Measurements from ENCODE around the gene IL13RA1. TPM values are rescaled to one million over a fixed set of nuclear protein-coding genes. Genes with fewer than 3 reads are reported as not detected.

Gene IL13RA1
- total RNA-seq, 1 experiment from 2014 or later, result 7.2 TPM

GRCh38 chrX:118723376-118723775, 4.0 kb upstream of the IL13RA1 start:
- ChIA-PET CTCF (no interaction called here), POLR2A (ENCODE audit: low non-redundant PET) (no interaction called here)
- no peak overlapping the region for H3K4me3 ChIP-seq (ENCODE audit: low read depth, low read length, poor library complexity, severe bottlenecking)
- H3K9me3 ChIP-seq (ENCODE audit: low read depth, low read length, poor library complexity, severe bottlenecking), result no peaks in the 10 kb centered on the region
- H3K36me3 ChIP-seq (ENCODE audit: insufficient read depth, low read length, poor library complexity, severe bottlenecking), result no peaks in the 10 kb centered on the region
- intact Hi-C loops (cut with micrococcal nuclease; ENCODE audit: unreplicated experiment), result no loop called here
- H3K27ac ChIP-seq (ENCODE audit: low read depth, low read length, poor library complexity, severe bottlenecking), result no peak overlapping the region
- TF ChIP-seq EZH2 (IDR thresholded peaks at IDR 0.05; ENCODE audit: borderline replicate concordance, low read depth, low read length, poor library complexity, severe bottlenecking) (no peak), CTCF (conservative IDR thresholded peaks at IDR 0.05; ENCODE audit: low read depth, low read length) (no peak)
- H3K27me3 ChIP-seq (replicated peaks; ENCODE audit: insufficient read depth, low read depth, low read length, poor library complexity), result no peaks in the 10 kb centered on the region
- DNase-seq (ENCODE audit: low spot score), result no peak
- BruUV-seq (replicated peaks), result no TSS peak
- H3K4me1 ChIP-seq (ENCODE audit: insufficient read depth, low read length, poor library complexity, severe bottlenecking), result no peaks in the 10 kb centered on the region

GRCh38 chrX:118724365-118724764, 3.0 kb upstream of the IL13RA1 start:
- Histone ChIP-seq H3K4me1 (ENCODE audit: insufficient read depth, low read length, poor library complexity, severe bottlenecking) (no peaks in the 10 kb centered on the region), H3K4me3 (ENCODE audit: low read depth, low read length, poor library complexity, severe bottlenecking) (no peak overlapping the region), H3K36me3 (ENCODE audit: insufficient read depth, low read length, poor library complexity, severe bottlenecking) (no peaks in the 10 kb centered on the region), H3K9me3 (ENCODE audit: low read depth, low read length, poor library complexity, severe bottlenecking) (no peaks in the 10 kb centered on the region), H3K27ac (ENCODE audit: low read depth, low read length, poor library complexity, severe bottlenecking) (no peak overlapping the region), H3K27me3 (replicated peaks; ENCODE audit: insufficient read depth, low read depth, low read length, poor library complexity) (no peaks in the 10 kb centered on the region)
- TF ChIP-seq EZH2 (IDR thresholded peaks at IDR 0.05; ENCODE audit: borderline replicate concordance, low read depth, low read length, poor library complexity, severe bottlenecking) (no peak), CTCF (conservative IDR thresholded peaks at IDR 0.05; ENCODE audit: low read depth, low read length) (no peak)
- no peak for DNase-seq (ENCODE audit: low spot score)
- no TSS peak for BruUV-seq (replicated peaks)
- ChIA-PET CTCF (no interaction called here), POLR2A (ENCODE audit: low non-redundant PET) (no interaction called here)
- intact Hi-C loops (cut with micrococcal nuclease; ENCODE audit: unreplicated experiment), result no loop called here

GRCh38 chrX:118724775-118725174, 2.6 kb upstream of the IL13RA1 start:
- BruUV-seq (replicated peaks), result no TSS peak
- intact Hi-C loops (cut with micrococcal nuclease; ENCODE audit: unreplicated experiment), result no loop called here
- no peak for DNase-seq (ENCODE audit: low spot score)
- POLR2A ChIA-PET (ENCODE audit: low non-redundant PET), result no interaction called here
- TF ChIP-seq CTCF (conservative IDR thresholded peaks at IDR 0.05; ENCODE audit: low read depth, low read length), result no peak
- no peak for TF ChIP-seq EZH2 (IDR thresholded peaks at IDR 0.05; ENCODE audit: borderline replicate concordance, low read depth, low read length, poor library complexity, severe bottlenecking)
- Histone ChIP-seq H3K9me3 (ENCODE audit: low read depth, low read length, poor library complexity, severe bottlenecking) (no peaks in the 10 kb centered on the region), H3K36me3 (ENCODE audit: insufficient read depth, low read length, poor library complexity, severe bottlenecking) (no peaks in the 10 kb centered on the region), H3K27me3 (replicated peaks; ENCODE audit: insufficient read depth, low read depth, low read length, poor library complexity) (no peaks in the 10 kb centered on the region), H3K27ac (ENCODE audit: low read depth, low read length, poor library complexity, severe bottlenecking) (no peak overlapping the region), H3K4me3 (ENCODE audit: low read depth, low read length, poor library complexity, severe bottlenecking) (no peak overlapping the region), H3K4me1 (ENCODE audit: insufficient read depth, low read length, poor library complexity, severe bottlenecking) (no peaks in the 10 kb centered on the region)
- CTCF ChIA-PET, result no interaction called here
